SHP77 (cell line): ENCODE data around the gene CCDC27.

ENCODE experiments used
- DNase-seq, 2 experiments: peaks; one replicate each; lab custom pipeline; 2025; lab: John Stamatoyannopoulos, UW

Gene CCDC27

DNA sequence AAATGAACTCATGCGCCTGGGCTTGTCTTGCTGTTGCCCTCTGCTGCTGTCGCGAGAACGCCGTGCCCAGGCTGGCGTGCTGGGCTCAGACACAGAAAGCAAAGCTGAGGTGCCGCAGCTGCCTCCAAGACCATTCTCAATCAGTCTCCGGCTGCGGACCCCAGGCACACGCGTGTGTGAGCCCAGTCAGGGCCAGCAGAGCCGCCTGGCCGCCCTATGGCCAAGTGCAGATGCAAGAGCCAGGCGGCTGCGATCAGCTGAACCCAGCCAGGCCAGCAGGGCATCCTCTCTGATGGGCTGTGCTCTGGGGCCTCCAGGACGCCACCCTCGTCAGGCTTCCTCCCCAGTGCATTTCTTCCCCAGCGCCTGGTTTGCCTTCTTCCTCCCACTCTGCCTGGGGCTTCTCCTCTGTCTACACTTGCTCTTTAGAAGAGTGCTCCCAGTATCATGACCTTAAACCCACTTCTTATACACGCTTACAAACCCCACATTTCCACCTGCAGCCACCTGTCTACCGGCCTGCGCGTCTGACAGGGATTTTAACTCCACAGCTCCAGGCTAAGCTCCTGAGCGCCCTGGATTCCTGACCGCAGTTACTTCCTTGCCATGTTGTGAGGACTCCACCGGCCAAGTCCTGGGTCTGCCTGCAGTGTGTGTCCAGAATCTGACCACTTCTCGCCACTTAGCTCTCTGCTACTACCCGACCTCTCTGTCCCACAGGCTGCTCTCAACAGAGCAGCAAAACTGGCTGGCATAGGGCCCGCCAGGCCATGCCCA lies 65.8 kb downstream of the CCDC27 start:
- no peak for DNase-seq

DNA sequence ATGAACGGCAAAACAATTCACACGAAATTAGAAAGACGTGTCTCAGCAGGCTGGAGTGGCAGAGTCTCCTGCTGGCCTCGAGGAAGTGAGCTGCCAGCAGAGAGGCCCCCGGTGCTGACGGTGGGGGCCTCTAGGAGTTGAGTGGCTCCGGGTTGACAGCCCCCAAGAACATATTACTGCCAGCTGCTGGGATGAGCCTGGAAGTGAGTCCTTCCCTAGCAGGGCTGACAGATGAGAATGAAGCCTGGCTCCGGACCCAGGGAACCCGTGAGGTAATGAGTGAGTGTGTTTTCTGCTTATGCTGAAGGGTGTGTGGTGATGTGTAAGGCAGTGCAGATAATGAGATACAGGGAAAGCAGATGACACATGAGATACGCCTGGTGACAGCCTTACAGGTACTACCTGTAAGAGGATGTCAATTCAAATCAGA lies 67.5 kb downstream of the CCDC27 start:
- no peak for DNase-seq

DNA sequence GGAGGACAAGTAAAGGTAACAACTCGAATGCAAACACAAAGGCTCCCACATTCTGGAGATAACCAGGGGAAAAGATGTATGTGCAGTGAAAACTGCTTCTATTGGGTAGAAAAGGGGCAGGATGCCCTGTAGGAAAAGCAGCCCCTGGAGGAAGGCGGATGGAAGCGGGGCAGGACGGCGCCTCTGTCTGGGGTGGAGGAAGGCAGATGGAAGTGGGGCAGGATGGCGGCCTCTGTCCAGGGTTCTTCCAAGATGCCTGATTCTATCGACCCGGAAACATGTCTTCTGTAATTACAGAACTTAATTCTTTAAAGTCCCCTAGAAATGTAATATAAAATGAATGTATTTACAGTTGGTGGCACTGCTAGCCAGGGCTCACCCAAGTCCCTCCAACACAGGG lies 68.1 kb downstream of the CCDC27 start:
- DNase-seq: no peak

DNA sequence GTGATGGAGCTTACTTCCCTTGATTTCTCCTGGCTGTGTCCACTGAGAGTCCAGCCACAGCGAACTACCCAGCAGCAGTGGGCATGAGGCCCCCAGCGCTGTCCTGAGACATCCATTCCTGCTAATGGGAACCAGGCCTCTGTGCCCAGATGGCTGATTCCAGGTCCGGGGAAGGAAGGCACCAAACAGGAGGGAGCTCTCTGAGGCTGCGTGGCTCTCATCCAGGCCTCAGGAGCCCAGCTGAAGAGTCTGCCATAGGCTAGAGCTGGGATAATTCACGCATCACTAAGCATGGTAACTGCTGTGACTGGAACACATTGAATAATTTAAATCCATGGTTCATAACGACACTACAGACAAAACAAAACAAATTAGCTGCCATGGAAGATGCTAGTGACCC lies 68.8 kb downstream of the CCDC27 start:
- DNase-seq: no peak
